Endothelial cell of umbilical vein (primary cell): ENCODE results near the gene FUT8. TPM values are rescaled to one million over a fixed set of nuclear protein-coding genes. Genes with fewer than 3 reads are reported as not detected.
"Not testable (repeated sequence)": the region's sequence is repeated elsewhere in the genome, so short reads cannot be mapped to it uniquely, and the experiment has no call there.

ENCODE experiments used
- BruUV-seq: library from RNA; stranded (reverse); fragments of 400-500 nt; replicated peaks from 2 replicates; lab custom pipeline; 2021; lab: Mats Ljungman, UMichigan
- CTCF ChIA-PET: fragments of 300-600, 350-600 bp; sonication (Branson Sonifier 250); formaldehyde crosslinking; loops from one replicate; lab custom pipeline; 2021; ENCODE audit warnings: antibody characterized with exemption, inconsistent platforms; lab: Charles Lee
- POLR2A ChIA-PET: fragments of 300-600, 350-600 bp; sonication (Branson Sonifier 250); formaldehyde crosslinking; loops from one replicate; lab custom pipeline; 2021; ENCODE audit warnings: antibody characterized with exemption, inconsistent platforms; lab: Charles Lee
- DNase-seq: peaks from one replicate; pipeline ENCODE4 v3.0.0-alpha.2; 2011; ENCODE audit warnings: low read depth, low spot score
- FAIRE-seq: peaks from 2 replicates; lab custom pipeline; 2011; peaks lifted over from hg19 to GRCh38; lab: Jason Lieb, UNC
- H2AFZ ChIP-seq: 2 replicates; pipeline ENCODE4 v1.6.0; 2012; ENCODE audit warnings: low read depth, low read length, control low read depth, inconsistent platforms
- H3K27ac ChIP-seq: 2 replicates; pipeline ENCODE4 v1.5.1; 2011; ENCODE audit warnings: low read depth, mild to moderate bottlenecking, control low read depth, low read length, moderate library complexity; ENCODE audit not compliant: insufficient read depth
- H3K27me3 ChIP-seq, 2 experiments: 2 replicates each; pipeline versions ENCODE4 v1.6.0 to v1.6.1; 2011; ENCODE audit warnings: low read length in 2 of 2, mixed read lengths in 1 of 2; ENCODE audit not compliant: control insufficient read depth in 2 of 2, insufficient read depth in 2 of 2
- H3K36me3 ChIP-seq, 2 experiments: 2 replicates in 1 of 2; 3 replicates in 1 of 2; pipeline ENCODE4 v1.5.1; 2011; ENCODE audit warnings: low read length in 2 of 2, mild to moderate bottlenecking in 1 of 2, moderate library complexity in 1 of 2; ENCODE audit not compliant: control insufficient read depth in 2 of 2, insufficient read depth in 2 of 2; ENCODE audit errors: extremely low read depth in 1 of 2
- H3K4me1 ChIP-seq: 3 replicates; pipeline ENCODE4 v1.5.1; 2011; ENCODE audit warnings: mild to moderate bottlenecking, low read length; ENCODE audit not compliant: control insufficient read depth, insufficient read depth; ENCODE audit errors: extremely low read depth
- H3K4me2 ChIP-seq: 2 replicates; pipeline ENCODE4 v1.6.1; 2011; ENCODE audit warnings: low read length, control low read depth, mixed read lengths; ENCODE audit not compliant: insufficient read depth
- H3K4me3 ChIP-seq, 3 experiments: fragments of 200-600 bp in 1 of 3; sonication (generic), shearing (Covaris generic) in 1 of 3; replicated peaks in 1 of 3; 2 replicates each; pipeline ENCODE4 v1.5.1; 2011 to 2016; ENCODE audit warnings: control low read depth in 3 of 3, low read length in 3 of 3, mild to moderate bottlenecking in 2 of 3, inconsistent platforms in 1 of 3, low read depth in 1 of 3, moderate library complexity in 1 of 3; ENCODE audit not compliant: insufficient read depth in 1 of 3
- H3K79me2 ChIP-seq: 2 replicates; pipeline ENCODE4 v1.6.0; 2012; ENCODE audit warnings: low read length, inconsistent platforms; ENCODE audit not compliant: control insufficient read depth, insufficient read depth
- H3K9ac ChIP-seq: replicated peaks from 2 replicates; pipeline ENCODE3; 2011; ENCODE audit warnings: low read length, control low read depth; ENCODE audit not compliant: insufficient read depth; ENCODE audit errors: extremely low read depth
- H3K9me1 ChIP-seq: replicated peaks from 3 replicates; pipeline ENCODE4 v1.6.0; 2011; ENCODE audit warnings: mild to moderate bottlenecking, low read length; ENCODE audit not compliant: control insufficient read depth, insufficient read depth; ENCODE audit errors: extremely low read depth
- H3K9me3 ChIP-seq: replicated peaks from 2 replicates; pipeline ENCODE4 v1.5.1; 2012; ENCODE audit warnings: low read length, inconsistent platforms; ENCODE audit not compliant: control insufficient read depth, insufficient read depth
- H4K20me1 ChIP-seq: replicated peaks from 2 replicates; pipeline ENCODE3; 2011; ENCODE audit warnings: mild to moderate bottlenecking, low read length; ENCODE audit not compliant: control insufficient read depth, insufficient read depth; ENCODE audit errors: extremely low read depth
- EZH2 ChIP-seq: IDR thresholded peaks from 2 replicates; pipeline ENCODE4 v1.6.1; 2012; ENCODE audit warnings: borderline replicate concordance, low read depth, mild to moderate bottlenecking, moderate library complexity, low read length, inconsistent platforms; ENCODE audit not compliant: severe bottlenecking
- FOS ChIP-seq: IDR thresholded peaks from 2 replicates; pipeline ENCODE4 v1.6.1; 2011; ENCODE audit warnings: mild to moderate bottlenecking, low read length, moderate library complexity, borderline replicate concordance; ENCODE audit not compliant: insufficient read depth
- GATA2 ChIP-seq: IDR thresholded peaks from 2 replicates; pipeline ENCODE4 v1.7.0; 2011; ENCODE audit warnings: low read depth, mild to moderate bottlenecking, moderate library complexity, mixed read lengths, low read length; ENCODE audit not compliant: insufficient read length, insufficient read depth
- JUN ChIP-seq: IDR thresholded peaks from 2 replicates; pipeline ENCODE4 v1.6.1; 2011; ENCODE audit warnings: borderline replicate concordance, low read depth; ENCODE audit not compliant: insufficient read length, insufficient read depth
- MYC ChIP-seq: IDR thresholded peaks from one replicate; pipeline ENCODE4 v1.6.1; 2011; ENCODE audit warnings: mild to moderate bottlenecking, low read depth, low read length
- POLR2A ChIP-seq: IDR thresholded peaks from 2 replicates; pipeline ENCODE4 v1.6.1; 2012; ENCODE audit warnings: low read depth, mild to moderate bottlenecking, control low read depth, low read length
- POLR2AphosphoS5 ChIP-seq: IDR thresholded peaks from 2 replicates; pipeline ENCODE4 v1.6.1; 2012; ENCODE audit warnings: low read depth, mild to moderate bottlenecking, control low read depth, low read length, moderate library complexity; ENCODE audit not compliant: insufficient read depth
- dilution Hi-C: fragments of 300-500 bp; cut with MboI; formaldehyde crosslinking; loops from one replicate; pipeline ENCODE4 v1.15.0; 2019; ENCODE audit warnings: low sequenced_read_pairs; ENCODE audit not compliant: extremely low pct_ligation_motif_present
- intact Hi-C: fragments of 100-400 bp; cut with micrococcal nuclease; formaldehyde crosslinking; loops from one replicate; pipeline ENCODE4 v1.10.0; 2022
- polyA plus RNA-seq, 4 experiments: library from polyadenylated mRNA; depleted of rRNA in 3 of 4; stranded (reverse) in 3 of 4; unstranded in 1 of 4; fragments of >200 nt; gene quantifications; 2 replicates each; pipeline versions ENCODE4 v1.2.1 to v1.2.3, GENCODE V29; 2011 to 2012; ENCODE audit warnings: missing spikeins in 1 of 4
- total RNA-seq: library from RNA; stranded (reverse); gene quantifications from 2 replicates; pipeline ENCODE4 v1.2.3, GENCODE V29; 2021
- TF ChIP-seq, protein P1 (sequence below): IDR thresholded peaks from 2 replicates; pipeline ENCODE4 v1.6.1; 2011; ENCODE audit not compliant: insufficient read depth, insufficient read length
- TF ChIP-seq, protein P2 (sequence below), 2 donors: IDR thresholded peaks; 1 replicate in 1 of 2; 2 replicates in 1 of 2; pipeline ENCODE4 v1.5.1; 2011; ENCODE audit warnings: low read length in 2 of 2, mild to moderate bottlenecking in 2 of 2, moderate library complexity in 2 of 2, control low read depth in 1 of 2, inconsistent platforms in 1 of 2, low read depth in 1 of 2; ENCODE audit not compliant: insufficient read depth in 1 of 2; ENCODE audit errors: extremely low read depth in 1 of 2

Gene FUT8
- total and polyA plus RNA-seq, 2 donors (not counting 3 experiments of a cell fraction or from before 2014, with no cell fraction given) = 16.7 to 38.8 TPM

DNA sequence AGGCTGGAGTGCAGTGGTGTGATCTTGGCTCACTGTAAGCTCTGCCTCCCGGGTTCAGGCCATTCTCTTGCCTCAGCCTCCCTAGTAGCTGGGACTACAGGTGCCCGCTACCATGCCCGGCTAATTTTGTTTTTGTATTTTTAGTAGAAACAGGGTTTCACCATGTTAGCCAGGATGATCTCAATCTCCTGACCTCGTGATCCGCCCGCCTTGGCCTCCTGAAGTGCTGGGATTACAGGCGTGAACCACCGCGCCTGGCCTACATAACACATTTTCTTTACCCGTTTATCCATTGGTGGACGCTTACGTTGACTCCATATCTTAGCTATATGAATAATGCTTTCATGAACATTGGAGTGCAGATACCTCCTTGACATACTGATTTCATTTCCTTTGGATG is 14.4 kb downstream of the FUT8 start:
- H3K4me3 ChIP-seq, H3K4me1 ChIP-seq, H3K27ac ChIP-seq, FAIRE-seq, BruUV-seq, DNase-seq, H3K9ac ChIP-seq, H3K36me3 ChIP-seq, H4K20me1 ChIP-seq, intact Hi-C loops, H3K9me1 ChIP-seq, H3K27me3 ChIP-seq, H3K9me3 ChIP-seq, H3K4me2 ChIP-seq, POLR2A ChIA-PET, dilution Hi-C loops, H2AFZ ChIP-seq: not testable (repeated sequence)
- H3K79me2 ChIP-seq = peaks cover 54% of the 10 kb centered on the region
- CTCF ChIA-PET = interaction anchor here (1.2 kb wide), 1 partner anchor 12 kb away, joined by 4 read pairs; no protein-coding TSS in a partner anchor

DNA sequence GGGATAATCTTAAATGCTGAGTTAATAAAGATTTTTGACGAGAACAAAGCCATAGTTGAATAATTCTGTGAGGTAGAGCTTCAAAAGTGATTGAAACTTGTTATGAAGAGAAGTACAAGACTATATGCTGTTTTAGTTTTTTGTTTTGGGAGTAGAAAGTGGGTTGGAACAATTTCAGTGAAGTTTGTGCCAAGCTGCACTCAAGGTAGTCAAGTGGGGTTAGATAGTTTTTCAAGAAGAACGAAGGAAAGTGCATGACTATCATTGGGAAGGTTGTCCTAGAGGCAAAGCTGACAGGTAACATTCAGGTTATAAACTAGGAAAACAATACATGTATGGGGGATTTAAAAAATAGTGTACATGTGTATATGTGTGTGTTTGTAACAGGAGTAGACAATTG is 16.2 kb downstream of the FUT8 start:
- POLR2A ChIA-PET = no interaction called here
- Histone ChIP-seq H3K27me3 (no peaks in the 10 kb centered on the region), H3K9ac (no peak overlapping the region), H3K36me3 (no peaks in the 10 kb centered on the region), H3K79me2 (peaks cover 50% of the 10 kb centered on the region), H3K9me3 (no peaks in the 10 kb centered on the region), H3K9me1 (no peaks in the 10 kb centered on the region), H3K4me2 (no peak overlapping the region), H3K4me1 (no peaks in the 10 kb centered on the region), H3K4me3 (no peak overlapping the region), H2AFZ (no peak overlapping the region), H3K27ac (no peak overlapping the region), H4K20me1 (no peaks in the 10 kb centered on the region)
- intact Hi-C loops (no loop called here), dilution Hi-C loops (no loop called here)
- BruUV-seq = no TSS peak
- CTCF ChIA-PET = interaction anchor here (1.4 kb wide), 1 partner anchor 13 kb away, joined by 7 read pairs; no protein-coding TSS in a partner anchor
- TF ChIP-seq FOS = no peak
- TF ChIP-seq, protein P1, sequence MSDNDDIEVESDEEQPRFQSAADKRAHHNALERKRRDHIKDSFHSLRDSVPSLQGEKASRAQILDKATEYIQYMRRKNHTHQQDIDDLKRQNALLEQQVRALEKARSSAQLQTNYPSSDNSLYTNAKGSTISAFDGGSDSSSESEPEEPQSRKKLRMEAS = no peak
- no peak for TF ChIP-seq POLR2A
- TF ChIP-seq, protein P2, sequence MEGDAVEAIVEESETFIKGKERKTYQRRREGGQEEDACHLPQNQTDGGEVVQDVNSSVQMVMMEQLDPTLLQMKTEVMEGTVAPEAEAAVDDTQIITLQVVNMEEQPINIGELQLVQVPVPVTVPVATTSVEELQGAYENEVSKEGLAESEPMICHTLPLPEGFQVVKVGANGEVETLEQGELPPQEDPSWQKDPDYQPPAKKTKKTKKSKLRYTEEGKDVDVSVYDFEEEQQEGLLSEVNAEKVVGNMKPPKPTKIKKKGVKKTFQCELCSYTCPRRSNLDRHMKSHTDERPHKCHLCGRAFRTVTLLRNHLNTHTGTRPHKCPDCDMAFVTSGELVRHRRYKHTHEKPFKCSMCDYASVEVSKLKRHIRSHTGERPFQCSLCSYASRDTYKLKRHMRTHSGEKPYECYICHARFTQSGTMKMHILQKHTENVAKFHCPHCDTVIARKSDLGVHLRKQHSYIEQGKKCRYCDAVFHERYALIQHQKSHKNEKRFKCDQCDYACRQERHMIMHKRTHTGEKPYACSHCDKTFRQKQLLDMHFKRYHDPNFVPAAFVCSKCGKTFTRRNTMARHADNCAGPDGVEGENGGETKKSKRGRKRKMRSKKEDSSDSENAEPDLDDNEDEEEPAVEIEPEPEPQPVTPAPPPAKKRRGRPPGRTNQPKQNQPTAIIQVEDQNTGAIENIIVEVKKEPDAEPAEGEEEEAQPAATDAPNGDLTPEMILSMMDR (IDR thresholded peaks at IDR 0.05; ENCODE audit: extremely low read depth in 1 of 2, insufficient read depth in 1 of 2, low read depth in 1 of 2, low read length in 2 of 2) = no peak
- no peak for TF ChIP-seq EZH2
- TF ChIP-seq MYC = no peak
- no peak for TF ChIP-seq POLR2AphosphoS5
- TF ChIP-seq GATA2 = no peak
- no peak for TF ChIP-seq JUN
- no peak for FAIRE-seq
- no peak for DNase-seq
